GDM1 (cell line): ENCODE measurements around the gene SLC1A1.
A peak's percentile ranks its signal among the peaks of the same experiment; 100 is the strongest.
"Not testable (repeated sequence)": the region's sequence is repeated elsewhere in the genome, so short reads cannot be mapped to it uniquely, and the experiment has no call there.

Source experiments
- DNase-seq: peaks from one replicate; lab custom pipeline; 2025; lab: John Stamatoyannopoulos, UW

The SLC1A1 gene

GRCh38 chr9:4541856-4542255 lies 51.6 kb downstream of the SLC1A1 start:
- DNase-seq, result no peak

DNA sequence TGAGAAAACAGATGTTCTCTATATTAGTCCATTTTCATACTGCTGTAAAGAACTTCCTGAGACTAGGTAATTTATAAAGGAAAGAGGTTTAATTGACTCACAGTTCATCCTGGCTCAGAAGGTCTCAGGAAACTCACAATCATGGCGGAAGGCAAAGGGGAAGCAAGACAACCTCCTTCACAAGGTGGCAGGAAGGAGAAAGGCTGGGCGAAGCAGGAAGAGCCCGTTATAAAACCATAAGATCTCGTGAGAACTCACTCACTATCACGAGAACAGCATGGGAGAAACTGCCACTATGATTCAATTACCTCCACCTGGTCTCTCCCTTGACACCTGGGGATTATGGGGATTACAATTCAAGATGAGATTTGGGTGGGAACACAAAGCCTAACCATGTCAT lies 54.4 kb downstream of the SLC1A1 start:
- not testable (repeated sequence) for DNase-seq

DNA sequence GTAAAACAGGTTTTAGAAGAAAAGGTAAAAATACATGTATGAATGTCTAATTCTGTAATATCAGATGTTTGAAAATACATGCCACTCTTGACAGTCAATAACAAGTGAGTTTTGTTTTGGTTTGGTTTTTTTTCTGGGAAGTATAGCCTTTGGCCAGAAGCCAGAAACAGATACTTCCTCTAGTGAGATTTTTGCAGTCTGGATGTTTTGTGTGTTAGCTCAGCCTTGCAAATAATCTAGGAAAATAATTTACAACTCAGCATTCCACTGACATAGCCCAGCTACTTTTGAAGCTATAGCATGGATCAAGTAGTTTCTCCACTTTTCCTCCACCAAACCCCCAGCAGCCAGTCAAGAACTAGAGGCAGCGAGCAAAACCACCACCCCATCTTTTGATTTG lies 56.7 kb downstream of the SLC1A1 start:
- DNase-seq, result no peak

DNA sequence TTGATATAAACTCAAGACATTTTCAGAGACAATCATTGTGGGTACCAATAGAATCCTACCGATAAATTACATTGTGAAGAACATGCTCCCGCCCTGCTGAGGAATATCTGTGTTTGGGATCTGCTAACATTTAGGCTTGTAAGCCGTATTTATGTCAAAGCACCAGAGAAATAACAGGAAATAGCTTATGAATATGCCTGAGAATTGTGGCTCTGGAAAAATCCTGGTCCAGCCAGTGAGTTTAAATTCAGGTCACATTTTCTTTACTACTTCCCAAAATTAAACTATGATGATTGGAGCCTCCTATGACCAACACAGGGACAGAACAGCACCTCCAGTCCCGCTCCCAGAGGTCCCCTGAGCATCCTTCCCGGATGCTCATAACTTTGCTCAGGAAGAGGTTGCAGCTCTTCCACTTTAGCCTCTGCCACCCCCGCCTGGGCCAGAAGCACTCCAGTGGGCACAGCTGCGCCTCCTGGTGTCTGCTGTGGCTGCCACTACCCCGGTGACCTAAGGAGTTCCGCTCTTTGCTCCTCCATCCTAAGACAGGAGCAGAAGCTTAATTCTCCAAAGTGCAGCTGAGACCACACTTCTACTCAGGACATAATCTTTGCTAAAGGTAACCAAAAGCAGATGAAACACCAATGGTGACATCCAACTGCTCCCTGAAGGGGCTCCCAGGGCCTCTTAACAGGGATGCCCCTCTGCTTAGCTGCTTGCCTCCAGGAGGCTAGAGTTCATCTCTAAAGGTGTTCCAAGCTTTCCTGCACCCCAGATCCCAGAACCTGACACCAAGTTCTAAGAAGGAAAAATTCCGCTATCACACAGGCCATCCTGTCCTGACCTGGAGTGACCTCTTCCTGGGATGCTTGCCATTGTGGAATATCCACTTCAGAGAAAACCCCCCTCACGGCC lies 58.8 kb downstream of the SLC1A1 start:
- DNase-seq, result no peak

DNA sequence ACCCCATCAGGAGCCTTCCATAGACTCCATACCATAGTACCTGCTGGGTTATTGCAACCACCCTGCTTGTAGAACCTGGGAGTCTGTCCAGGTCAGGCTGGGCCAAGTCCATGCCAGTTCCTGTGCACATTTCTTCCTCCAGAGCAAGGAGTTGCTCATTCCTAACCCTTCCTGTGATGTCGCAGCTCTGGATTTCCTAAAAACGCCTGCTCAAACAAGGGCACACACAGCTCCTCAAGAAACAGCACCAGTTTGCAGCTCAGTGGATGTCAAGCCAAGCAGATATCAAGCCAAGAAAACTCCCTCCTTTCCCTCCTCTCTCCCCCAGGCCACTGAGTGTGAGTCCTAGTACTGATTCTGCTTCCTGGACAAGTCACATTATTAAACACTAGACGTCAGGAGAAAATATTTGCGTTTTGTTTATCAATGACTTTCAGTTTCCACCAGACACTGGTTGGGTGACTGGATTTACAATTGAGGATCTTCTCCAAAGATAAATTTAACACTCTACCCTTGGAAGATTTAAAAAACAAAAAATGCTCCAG lies 59.6 kb downstream of the SLC1A1 start:
- DNase-seq, result no peak

- no peak for DNase-seq
Observed at GRCh38 chr9:4550777-4551484, 60.7 kb downstream of the SLC1A1 start.

DNA sequence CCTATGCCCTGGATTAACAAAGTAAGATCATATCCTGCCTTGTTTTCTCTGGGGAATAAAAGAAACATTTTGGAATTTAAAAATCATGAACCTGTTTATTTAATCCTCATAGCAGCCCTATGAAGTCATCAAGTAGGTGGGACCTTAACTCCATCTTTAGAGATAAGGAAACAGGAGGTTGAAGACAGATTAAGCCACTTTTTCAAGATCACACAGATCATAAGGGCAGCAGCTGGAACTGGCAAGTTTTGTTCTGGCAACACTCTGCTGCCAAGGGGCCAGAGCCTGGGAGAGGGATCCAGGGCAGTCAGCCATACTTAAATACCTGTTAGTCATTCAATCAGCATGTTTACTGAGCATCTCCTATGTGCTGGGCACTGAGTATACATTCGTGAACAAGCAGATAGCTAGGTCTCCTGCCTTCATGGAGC lies 63.7 kb downstream of the SLC1A1 start:
- no peak for DNase-seq

GRCh38 chr9:4555236-4555635 lies 65.0 kb downstream of the SLC1A1 start:
- no peak for DNase-seq

GRCh38 chr9:4558371-4558998 lies 68.2 kb downstream of the SLC1A1 start:
- DNase-seq, result no peak

DNA sequence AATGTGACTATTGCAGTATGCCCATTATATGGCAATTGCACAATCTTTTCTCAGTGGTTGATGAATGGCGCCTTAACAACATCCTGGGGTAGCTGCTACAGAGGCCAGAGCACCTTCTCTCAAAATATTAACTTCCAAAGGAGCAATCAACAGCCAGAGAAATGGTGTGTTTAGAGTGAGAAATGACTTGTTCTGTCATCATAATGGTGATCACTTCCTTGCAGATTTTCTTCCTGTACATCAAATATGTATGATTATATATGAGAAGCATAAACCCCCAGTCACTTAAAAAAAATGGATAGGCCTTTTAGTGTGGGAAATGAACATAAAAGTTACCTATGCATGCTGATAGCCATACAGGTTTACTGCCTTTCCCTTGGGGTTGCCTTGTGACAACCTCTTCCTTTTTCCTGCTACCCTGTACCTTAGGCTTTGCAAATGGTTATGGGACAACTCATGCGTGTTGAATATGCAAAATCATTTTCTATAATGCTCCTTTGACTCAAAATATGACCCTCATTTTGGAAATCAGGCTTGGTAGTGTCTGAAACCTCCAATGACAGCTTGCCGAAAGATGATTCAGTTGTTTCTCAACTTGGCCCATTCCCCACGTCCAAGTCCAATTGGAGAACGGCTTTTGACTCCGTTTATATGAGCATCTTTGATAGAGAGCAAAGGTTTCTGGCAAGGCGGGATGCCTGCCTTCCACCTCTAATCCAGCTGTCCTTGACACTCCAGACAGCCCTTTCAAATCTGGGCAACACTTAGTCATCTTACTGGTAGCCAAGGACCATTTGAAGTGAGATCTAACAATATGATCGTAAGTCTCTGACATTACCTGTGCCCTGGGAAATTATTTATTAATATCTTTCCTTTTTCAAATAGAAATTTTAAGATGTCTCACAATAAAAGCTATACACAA lies 69.3 kb downstream of the SLC1A1 start:
- no peak for DNase-seq

DNA sequence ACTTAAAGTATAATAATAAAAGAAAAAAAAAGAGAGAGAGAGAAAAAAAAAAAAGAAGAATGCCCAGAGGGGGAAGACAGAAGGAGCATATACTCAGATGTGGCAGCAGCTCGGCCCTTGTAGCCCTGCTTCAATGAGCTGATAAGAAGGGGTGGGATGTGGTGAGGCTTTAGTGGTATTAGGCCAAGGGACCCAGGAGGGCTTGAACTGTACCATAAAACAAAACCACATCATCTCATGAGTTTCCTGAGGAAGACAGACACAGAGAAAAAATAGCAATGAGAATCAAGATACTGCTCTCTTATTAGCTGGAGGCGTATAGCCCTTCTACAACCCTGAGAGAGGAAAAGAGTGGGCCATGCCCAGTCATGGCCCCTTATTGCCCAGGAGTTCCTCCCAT lies 72.8 kb downstream of the SLC1A1 start:
- DNase-seq, result peak; percentile 28

GRCh38 chr9:4566806-4567205 lies 76.5 kb downstream of the SLC1A1 start:
- no peak for DNase-seq

DNA sequence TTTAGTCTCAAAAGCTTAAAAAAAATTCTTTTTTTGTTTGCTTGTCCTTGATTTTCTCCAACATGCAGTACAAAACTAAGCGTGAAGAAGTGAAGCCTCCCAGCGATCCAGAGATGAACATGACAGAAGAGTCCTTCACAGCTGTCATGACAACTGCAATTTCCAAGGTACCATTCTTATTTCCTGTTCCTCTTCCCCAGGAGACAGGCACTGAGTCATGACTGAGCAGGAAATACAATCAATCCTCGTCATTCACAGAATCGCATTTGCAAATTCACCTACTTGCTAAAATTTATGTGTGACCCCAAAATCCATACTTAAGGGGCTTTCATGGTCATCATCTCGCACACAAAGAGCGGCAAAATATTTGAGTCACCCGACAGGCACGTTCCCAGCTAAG lies 77.3 kb downstream of the SLC1A1 start:
- no peak for DNase-seq

DNA sequence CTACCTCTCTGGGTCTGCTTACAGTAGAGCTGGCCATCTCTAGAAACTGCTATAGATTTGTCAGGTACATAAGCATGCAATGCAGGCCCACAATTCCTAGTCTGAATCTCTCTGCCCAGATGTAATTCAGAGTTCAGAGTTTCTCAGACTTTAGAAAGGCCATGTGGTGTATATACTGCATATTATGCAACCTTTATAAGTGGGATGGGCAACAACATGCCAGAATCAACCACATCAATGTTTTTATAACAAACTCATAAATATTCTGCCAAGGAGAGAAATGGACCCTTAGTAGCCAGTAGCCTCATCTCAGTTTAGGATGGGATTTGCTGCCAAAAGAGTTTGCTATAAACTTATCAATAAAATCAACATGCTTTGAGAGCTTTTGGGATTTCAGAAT lies 78.8 kb downstream of the SLC1A1 start:
- DNase-seq, result no peak

DNA sequence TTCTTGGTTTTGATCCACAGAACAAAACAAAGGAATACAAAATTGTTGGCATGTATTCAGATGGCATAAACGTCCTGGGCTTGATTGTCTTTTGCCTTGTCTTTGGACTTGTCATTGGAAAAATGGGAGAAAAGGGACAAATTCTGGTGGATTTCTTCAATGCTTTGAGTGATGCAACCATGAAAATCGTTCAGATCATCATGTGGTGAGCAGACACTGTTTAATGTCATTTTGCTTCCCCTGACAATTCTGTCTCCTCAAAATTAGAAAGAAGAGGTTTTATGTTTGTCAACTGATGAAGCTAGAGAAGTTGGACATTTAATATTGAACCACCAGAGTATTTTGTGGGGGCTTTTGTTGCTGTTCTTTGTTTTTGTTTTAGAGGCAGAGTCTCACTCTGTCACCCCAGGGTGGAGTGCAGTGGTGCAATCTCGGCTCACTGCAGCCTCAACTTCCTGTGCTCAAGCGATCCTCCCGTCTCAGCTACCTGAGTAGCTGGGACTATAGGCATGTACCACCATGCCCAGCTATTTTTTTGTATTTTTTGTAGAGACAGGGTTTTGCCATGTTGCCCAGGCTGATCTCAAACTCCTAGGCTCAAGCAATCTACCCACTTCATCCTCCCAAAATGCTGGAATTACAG lies 82.0 kb downstream of the SLC1A1 start:
- DNase-seq, result no peak

DNA sequence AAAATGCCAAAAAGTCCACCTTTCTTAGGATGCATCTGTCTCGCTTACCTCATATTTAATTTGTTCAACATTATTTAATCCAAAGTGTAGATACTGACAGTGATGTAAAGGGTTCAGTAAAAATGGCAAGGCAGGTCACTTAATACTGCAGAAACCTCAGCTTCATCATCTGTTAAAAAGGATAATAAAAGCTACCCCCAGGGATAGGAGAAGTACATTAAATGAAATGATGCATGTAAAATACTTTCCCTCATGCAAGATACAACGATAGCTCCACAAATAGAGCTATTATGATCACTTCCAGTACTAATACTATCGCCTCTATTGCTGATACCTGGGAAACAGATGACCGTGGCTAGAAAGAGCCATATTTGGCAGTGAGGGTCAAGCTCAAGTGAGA lies 82.9 kb downstream of the SLC1A1 start:
- no peak for DNase-seq

DNA sequence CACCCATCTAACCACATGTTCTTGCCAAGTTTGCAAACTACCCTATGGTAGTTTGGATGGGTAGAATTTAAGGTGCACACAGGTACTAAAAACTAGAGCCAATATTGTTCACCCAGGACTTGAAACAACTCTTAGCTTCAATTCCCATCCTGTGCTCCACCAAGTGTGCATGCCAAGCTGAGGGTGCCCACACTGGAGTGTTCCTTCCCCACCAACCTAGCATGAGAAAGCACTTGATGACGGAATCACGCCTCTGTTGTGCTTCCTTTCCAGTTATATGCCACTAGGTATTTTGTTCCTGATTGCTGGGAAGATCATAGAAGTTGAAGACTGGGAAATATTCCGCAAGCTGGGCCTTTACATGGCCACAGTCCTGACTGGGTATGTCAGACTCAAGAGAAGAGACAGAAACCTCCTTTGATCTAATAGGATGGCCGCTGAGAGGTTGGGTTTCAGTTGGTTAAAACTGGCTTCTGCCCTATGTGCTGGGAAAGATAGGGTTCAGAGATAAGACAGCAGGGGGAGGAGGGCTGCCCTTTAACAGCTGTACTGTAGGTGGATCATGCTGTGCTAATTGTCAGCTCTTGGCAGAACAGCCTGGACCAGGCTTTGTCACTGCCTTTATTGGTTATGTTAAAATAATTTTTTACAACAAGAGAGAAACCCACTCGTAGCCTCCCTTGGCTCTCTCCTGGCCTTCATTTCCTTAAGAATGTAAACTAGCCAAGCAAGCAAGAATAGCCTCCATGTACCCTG lies 83.5 kb downstream of the SLC1A1 start:
- no peak for DNase-seq

DNA sequence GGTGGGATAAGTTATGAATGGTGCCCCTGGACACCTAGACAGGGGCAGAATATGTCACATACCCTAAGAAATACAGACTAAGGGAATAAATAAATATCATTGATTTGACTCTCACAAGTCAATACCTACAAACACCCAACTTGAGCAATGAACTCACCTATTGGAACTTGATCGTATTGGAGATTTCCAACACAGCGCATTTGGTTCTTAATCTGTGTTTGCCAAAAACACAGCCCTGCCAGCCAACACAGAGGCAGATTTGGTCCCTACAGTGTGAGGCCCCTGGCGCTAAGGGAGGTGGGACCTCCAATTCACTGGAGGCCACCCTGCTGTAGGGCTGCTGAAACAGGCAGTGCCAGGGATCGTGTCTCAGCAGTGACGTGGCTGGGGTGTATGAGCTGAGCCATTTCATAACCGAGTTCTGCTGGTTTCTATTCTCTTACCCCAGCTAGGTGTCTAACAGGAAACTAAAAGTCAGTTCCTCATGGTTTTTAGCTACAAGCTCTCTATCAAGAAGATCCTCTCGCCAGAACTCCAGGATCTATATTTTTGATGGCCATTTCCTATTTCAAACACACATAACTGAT lies 84.5 kb downstream of the SLC1A1 start:
- DNase-seq, result no peak

GRCh38 chr9:4575997-4576396 lies 85.7 kb downstream of the SLC1A1 start:
- DNase-seq, result no peak

DNA sequence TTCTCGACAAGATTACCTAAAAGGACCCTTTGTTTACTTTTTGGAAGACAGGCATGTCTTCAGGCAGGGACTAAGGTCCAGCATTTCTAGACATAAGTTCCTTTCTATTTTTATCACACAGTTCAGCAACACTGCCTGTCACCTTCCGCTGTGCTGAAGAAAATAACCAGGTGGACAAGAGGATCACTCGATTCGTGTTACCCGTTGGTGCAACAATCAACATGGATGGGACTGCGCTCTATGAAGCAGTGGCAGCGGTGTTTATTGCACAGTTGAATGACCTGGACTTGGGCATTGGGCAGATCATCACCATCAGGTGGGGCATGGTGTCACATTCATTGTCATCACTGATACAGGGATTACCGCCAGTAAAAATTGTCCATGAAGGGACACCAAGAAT lies 86.2 kb downstream of the SLC1A1 start:
- DNase-seq, result no peak
